ENCODE data around the gene SIRT2. TPM values are rescaled to one million over a fixed set of nuclear protein-coding genes. Genes with fewer than 3 reads are reported as not detected.

SIRT2 gene
- total and polyA plus RNA-seq, 2 of the 13 experiments (the other 11 are each of a cell fraction or from before 2014, with no cell fraction given), result 22.3 to 26.1 TPM

GRCh38 chr19:38851622-38852230 lies 47.7 kb downstream of the SIRT2 start (continued):
- peak; percentile 27; the same call in 1 of the 2 replicates for TF ChIP-seq ELK4 (CRISPR knock-in tag; IDR thresholded peaks at IDR 0.05; ENCODE audit: borderline replicate concordance)
- no peak for TF ChIP-seq CSRNP2 (CRISPR knock-in tag; conservative IDR thresholded peaks at IDR 0.05; ENCODE audit: low read depth)
- TF ChIP-seq ZXDC (CRISPR knock-in tag; IDR thresholded peaks at IDR 0.05), result no peak
- TF ChIP-seq ZNF547 (CRISPR knock-in tag; IDR thresholded peaks at IDR 0.05), result no peak
- TF ChIP-seq ZNF773 (CRISPR knock-in tag; IDR thresholded peaks at IDR 0.05; ENCODE audit: borderline replicate concordance), result no peak
- no peak for TF ChIP-seq ZNF503 (CRISPR knock-in tag; IDR thresholded peaks at IDR 0.05)
- TF ChIP-seq ISX (CRISPR knock-in tag; conservative IDR thresholded peaks at IDR 0.05), result no peak
- no peak for TF ChIP-seq ZNF549 (CRISPR knock-in tag; IDR thresholded peaks at IDR 0.05)
- no peak for TF ChIP-seq ZNF609 (CRISPR knock-in tag; IDR thresholded peaks at IDR 0.05; ENCODE audit: borderline replicate concordance)
- no peak for TF ChIP-seq TCF7L2 (IDR thresholded peaks at IDR 0.05; ENCODE audit: low read depth, low read length)
- no peak for TF ChIP-seq AKAP8 (CRISPR knock-in tag; IDR thresholded peaks at IDR 0.05)
- TF ChIP-seq ZNF205 (CRISPR knock-in tag; IDR thresholded peaks at IDR 0.05), result no peak
- TF ChIP-seq GTF3A (CRISPR knock-in tag; conservative IDR thresholded peaks at IDR 0.05), result no peak; the same call in 1 of the 2 replicates
- TF ChIP-seq ZNF75D (CRISPR knock-in tag; IDR thresholded peaks at IDR 0.05; ENCODE audit: borderline replicate concordance), result no peak
- TF ChIP-seq ZNF558 (CRISPR knock-in tag; IDR thresholded peaks at IDR 0.05; ENCODE audit: borderline replicate concordance), result no peak

All from HepG2 (cell line).